HT1080 (cell line): Measurements from ENCODE around the gene CMTM7. TPM values are rescaled to one million over a fixed set of nuclear protein-coding genes. Genes with fewer than 3 reads are reported as not detected.
A peak's percentile ranks its signal among the peaks of the same experiment; 100 is the strongest.

ENCODE experiments used
- DNase-seq: peaks from one replicate; pipeline ENCODE4 v3.0.0-alpha.2; 2015; ENCODE audit warnings: low read depth
- total RNA-seq: library from RNA; depleted of rRNA; stranded (reverse); fragments of >200 nt; shearing (Covaris generic); gene quantifications from 2 replicates; pipeline ENCODE4 v1.2.3, GENCODE V29; 2014

The CMTM7 gene
- total RNA-seq, 1 experiment from 2014 or later, result 57.9 TPM

DNA sequence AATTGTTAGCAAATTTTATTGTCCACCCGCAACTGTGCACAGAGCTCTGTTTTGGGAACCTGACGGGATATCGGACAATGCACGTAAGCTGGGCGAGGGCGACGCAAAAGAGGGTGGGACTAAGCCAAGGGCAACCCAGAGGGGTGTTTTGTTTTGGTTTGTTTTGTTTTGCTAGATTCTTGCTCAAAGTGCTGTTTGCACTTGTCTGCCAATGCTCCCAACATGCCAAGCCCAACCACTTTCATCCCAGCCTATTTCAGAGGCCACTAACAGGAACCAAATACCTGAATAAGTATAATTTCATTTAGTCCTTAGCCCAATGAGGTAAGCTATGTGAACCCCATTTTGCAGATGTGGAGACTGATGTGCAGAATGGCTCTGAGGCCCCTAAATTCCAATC lies 9.7 kb upstream of the CMTM7 start:
- DNase-seq, result no peak

GRCh38 chr3:32383136-32383711 lies 8.4 kb upstream of the CMTM7 start:
- no peak for DNase-seq

DNA sequence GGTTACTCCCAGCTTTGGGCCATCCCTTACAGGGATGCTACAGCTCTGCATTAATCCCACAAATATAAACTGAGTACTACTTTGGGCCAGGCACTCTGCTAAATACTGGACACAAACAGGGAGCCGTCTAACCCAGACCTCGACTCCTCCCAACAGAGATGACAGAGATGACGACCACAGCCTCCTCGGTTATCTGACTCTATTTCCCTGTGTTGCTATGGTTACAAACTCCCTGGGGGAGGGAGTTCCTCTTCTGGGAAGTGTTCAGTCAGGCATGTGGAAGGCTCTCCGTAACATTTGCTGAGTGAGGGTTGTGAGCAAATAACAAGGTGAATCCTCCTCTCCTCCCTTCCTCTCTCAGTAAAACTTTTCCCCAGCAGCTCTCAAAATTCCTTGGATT lies 6.7 kb upstream of the CMTM7 start:
- no peak for DNase-seq

DNA sequence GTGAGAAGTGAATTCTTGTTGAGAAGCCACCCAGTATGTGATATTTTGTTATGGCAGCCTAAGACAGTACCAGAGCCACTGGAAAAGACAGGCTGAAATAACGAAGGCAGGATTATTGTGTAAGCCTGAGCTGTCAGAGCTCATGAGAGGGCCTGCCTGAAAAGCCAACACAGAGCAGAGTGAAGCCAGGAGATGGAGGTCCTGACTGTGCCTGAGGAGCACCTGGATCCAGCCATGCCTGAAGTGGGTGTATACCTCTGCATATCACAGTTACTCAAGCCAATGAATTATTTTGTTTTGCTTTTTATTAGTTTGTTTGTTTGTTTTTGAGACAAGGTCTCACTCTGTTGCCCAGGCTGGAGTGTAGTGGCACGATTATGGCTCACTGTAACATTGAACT lies 4.1 kb upstream of the CMTM7 start:
- no peak for DNase-seq

DNA sequence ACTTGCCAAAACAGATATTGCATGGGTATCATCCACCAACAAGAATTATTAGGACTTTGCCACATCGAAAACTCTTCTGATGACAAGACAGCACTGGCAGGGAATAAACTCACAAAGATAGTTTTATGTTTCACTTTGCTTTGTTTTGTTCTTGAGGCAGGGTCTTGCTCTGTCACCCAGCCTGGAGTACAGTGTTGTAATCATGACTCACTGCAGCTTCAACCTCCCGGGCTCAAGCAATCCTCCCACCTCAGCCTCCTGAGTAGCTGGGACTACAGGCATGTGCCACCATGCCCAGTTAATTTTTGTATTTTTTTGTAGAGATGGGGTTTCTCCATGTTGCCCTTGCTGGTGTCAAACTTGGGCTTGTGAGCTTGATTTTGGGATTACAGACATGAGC lies 2.1 kb upstream of the CMTM7 start:
- peak; percentile 66 for DNase-seq

DNA sequence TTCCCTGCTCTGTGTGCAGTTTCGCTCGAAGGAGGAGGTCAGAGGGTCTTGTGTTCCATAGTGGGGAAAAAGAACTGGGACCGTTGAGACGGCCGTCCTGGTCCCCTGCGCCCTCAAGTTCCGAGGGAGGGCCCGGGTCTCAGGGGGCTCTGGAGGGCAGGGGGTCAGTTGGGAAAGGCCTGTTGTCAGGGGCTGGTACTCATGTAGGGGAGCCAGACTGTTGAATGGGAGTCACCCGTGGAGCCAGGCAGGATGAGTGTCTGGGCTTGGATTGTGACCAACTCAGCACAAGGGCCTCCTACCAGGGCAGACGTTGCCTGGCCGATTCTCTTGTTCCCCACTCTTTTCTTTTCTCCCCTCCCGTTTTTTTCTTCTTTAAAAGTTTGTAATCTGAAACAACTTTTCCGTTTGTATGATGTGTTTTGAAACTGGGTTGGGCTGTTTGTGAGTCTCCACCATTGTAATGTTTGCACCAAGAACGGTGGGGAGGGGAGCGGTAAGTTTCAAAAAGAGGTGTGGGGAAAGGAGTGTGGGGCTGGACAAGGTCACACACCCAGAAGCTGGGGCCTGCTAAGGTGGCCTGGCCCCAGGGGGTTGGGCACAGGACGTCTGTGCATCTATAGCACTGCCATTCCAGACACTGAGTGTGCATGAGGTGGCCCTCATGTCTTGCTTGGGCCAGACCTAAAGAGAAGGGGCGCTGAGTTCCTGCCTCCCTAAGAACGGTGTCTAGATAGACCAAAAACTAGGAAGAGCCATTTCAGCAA lies 1.1 kb downstream of the CMTM7 start:
- DNase-seq, result peak; percentile 55

GRCh38 chr3:32395496-32395895 lies 3.8 kb downstream of the CMTM7 start:
- no peak for DNase-seq

GRCh38 chr3:32397941-32398340 lies 6.3 kb downstream of the CMTM7 start:
- DNase-seq, result no peak

GRCh38 chr3:32398531-32398930 lies 6.9 kb downstream of the CMTM7 start:
- no peak for DNase-seq

DNA sequence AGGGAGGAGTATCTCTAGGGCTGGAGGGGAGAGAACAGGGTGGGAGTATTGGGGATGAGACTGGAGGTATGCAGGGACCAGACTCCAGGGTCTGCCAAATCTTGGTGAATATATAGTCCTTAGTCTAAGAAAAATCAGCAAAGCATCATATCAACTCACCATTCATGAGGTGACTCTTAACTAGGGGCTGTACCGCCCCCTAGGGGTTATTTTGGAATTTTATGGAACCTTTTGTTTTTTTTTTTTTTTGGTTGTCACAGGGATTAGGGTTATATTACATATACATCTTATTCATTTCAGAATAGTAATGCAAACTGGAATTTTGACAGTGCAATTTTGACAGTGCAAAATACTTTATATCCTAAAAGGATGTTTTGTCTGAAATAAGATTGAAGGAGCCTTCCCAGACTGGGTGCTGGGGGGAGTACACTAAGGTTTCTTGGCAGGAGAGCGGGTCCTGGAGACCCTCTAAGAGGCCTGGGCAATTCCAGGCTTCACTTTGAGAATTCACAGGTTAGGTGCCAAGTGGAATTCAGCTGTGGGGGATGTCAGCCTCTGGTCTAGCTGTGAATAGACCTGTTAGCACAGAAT lies 7.5 kb downstream of the CMTM7 start:
- DNase-seq, result peak; percentile 61

- no peak for DNase-seq
Observed at GRCh38 chr3:32401126-32401525, 9.5 kb downstream of the CMTM7 start.

GRCh38 chr3:32401556-32402081 lies 10.0 kb downstream of the CMTM7 start:
- peak; percentile 87 for DNase-seq

DNA sequence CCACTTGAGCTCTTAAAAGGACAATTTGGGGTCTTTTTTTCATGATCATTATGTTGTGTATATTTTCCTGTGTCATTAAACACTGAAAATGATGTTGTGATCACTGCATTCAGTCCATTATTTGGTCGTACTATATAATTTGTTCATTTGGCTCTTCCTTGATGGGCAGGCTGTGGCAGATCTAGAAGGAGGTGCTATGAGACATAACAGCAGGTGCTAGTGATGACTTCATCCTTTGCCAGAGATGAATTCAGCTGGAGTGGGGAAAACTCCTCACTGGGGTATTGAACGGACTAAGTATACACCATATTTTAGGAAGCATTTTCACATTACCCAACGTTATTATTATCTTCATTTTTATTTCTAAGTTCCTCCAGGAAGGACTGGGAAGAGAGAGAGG lies 12.0 kb downstream of the CMTM7 start:
- no peak for DNase-seq

GRCh38 chr3:32404714-32405113 lies 13.1 kb downstream of the CMTM7 start:
- DNase-seq, result no peak

- DNase-seq, result no peak
Observed at GRCh38 chr3:32405155-32405554, 13.5 kb downstream of the CMTM7 start.

- no peak for DNase-seq
Observed at GRCh38 chr3:32405711-32406323, 14.2 kb downstream of the CMTM7 start.

GRCh38 chr3:32406486-32407408 lies 15.1 kb downstream of the CMTM7 start:
- DNase-seq, result no peak

DNA sequence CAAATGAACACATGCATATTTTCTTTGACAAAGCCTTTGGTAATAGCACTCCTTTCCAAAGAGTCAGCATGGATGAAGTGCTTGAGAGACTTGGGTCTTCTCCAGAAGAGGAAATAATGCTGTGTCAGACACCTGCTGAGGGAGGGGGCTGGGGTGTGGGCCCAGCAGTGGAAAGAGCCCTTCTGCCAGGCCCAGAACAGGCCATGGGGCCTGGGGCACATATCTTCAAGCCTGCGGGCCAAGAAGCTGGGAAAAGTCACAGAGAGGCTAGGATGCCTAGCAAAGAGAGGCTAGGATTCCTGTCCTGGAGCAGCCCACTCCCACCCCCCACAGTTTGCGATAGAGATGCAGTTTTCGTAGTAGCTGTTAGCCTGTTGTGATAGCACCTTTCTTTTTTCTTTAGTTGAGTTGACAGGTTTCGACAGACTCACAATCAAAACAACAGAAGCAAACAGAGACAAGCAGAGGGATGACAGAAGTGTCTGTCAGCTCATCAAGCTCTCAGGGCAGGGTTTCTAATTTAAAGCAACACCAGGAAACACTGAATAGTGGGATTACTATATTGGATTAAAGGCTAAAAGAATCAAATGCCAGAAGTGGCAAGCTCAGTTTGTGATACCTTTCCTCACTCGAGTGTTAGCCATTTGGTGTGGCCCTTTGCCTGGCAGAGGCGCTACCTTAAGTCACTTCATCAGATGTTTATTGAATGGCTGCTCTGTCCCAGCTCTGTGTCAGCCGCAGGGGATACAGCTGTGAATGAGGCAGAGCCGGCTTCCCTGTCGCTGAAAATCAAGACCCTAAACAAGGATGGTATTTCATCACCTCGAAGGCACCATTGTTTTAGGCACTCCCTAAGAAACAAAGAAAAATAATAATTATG lies 19.0 kb downstream of the CMTM7 start:
- DNase-seq, result no peak

GRCh38 chr3:32411442-32411841 lies 19.8 kb downstream of the CMTM7 start:
- no peak for DNase-seq

- DNase-seq, result no peak
Observed at GRCh38 chr3:32412887-32413286, 21.2 kb downstream of the CMTM7 start.
